Measurements from ENCODE around the gene TTLL4.

DNA sequence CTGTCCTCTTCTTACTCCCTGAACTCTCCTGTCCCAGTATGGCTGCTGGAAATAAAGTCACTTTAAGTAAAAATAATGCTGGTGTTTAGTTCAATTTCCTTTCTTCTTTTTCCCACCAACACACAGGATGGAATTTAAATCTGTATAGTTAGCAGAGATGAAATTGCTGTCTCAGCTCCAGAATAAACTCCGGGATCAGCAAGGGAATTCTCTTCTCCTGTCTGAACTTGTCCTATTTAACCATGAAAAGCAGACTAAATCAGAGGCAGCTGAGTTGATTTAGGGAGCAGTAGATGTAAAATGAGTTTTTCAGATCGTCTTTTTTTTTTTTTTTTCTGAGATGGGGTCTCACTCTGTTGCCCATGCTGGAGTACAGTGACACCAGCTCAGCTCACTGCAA, 25.9 kb downstream of the TTLL4 start:
- no peak for TF ChIP-seq POLR2A (IDR thresholded peaks at IDR 0.05)
- TF ChIP-seq POLR2AphosphoS5 (IDR thresholded peaks at IDR 0.05), result no peak
- TF ChIP-seq, protein P1, sequence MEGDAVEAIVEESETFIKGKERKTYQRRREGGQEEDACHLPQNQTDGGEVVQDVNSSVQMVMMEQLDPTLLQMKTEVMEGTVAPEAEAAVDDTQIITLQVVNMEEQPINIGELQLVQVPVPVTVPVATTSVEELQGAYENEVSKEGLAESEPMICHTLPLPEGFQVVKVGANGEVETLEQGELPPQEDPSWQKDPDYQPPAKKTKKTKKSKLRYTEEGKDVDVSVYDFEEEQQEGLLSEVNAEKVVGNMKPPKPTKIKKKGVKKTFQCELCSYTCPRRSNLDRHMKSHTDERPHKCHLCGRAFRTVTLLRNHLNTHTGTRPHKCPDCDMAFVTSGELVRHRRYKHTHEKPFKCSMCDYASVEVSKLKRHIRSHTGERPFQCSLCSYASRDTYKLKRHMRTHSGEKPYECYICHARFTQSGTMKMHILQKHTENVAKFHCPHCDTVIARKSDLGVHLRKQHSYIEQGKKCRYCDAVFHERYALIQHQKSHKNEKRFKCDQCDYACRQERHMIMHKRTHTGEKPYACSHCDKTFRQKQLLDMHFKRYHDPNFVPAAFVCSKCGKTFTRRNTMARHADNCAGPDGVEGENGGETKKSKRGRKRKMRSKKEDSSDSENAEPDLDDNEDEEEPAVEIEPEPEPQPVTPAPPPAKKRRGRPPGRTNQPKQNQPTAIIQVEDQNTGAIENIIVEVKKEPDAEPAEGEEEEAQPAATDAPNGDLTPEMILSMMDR (IDR thresholded peaks at IDR 0.05 in 8 of 11, conservative IDR thresholded peaks at IDR 0.05 in 3 of 11), result no peak
